Right lobe of liver (tissue), 4 donors: Measurements from ENCODE around the gene DNAJB11.

Experiments
- POLR2A ChIP-seq: fragments of 450-650 bp; IDR thresholded peaks from one replicate; pipeline ENCODE4 v1.6.1; 2017; ENCODE audit warnings: antibody characterized with exemption, mild to moderate bottlenecking
- TF ChIP-seq, protein P1 (sequence below), 4 donors: fragments of 200-600 bp in 3 of 4; fragments of 450-650 bp in 1 of 4; IDR thresholded peaks; one replicate each; pipeline versions ENCODE4 v1.5.1 to v1.8.0; 2016 to 2022; ENCODE audit warnings: antibody characterized with exemption in 4 of 4, mild to moderate bottlenecking in 2 of 4
- donor health status: DM: no; HTN: no; CAD: no.
- donor health status: DM: no; HTN: no; CAD: no.
- donor health status: DM: no; HTN: yes; CAD: no.

DNA sequence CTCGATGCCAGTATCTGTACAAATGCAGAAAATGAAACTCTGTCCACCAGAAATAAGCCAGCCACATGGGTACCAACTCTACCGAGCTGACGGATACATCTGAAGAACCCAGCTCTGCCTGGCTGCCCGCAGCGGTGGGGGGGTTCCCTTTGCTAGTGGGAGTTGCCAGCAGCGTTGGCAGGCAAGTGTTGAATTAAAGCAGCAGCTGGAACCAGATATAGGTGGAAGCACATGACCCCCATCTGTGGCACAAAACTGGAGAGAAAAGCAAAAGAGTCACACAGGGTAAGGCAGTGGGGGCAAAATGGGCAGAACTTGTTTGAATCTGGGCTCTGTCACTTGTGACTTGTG, 44.3 kb upstream of the DNAJB11 start:
- TF ChIP-seq, protein P1, sequence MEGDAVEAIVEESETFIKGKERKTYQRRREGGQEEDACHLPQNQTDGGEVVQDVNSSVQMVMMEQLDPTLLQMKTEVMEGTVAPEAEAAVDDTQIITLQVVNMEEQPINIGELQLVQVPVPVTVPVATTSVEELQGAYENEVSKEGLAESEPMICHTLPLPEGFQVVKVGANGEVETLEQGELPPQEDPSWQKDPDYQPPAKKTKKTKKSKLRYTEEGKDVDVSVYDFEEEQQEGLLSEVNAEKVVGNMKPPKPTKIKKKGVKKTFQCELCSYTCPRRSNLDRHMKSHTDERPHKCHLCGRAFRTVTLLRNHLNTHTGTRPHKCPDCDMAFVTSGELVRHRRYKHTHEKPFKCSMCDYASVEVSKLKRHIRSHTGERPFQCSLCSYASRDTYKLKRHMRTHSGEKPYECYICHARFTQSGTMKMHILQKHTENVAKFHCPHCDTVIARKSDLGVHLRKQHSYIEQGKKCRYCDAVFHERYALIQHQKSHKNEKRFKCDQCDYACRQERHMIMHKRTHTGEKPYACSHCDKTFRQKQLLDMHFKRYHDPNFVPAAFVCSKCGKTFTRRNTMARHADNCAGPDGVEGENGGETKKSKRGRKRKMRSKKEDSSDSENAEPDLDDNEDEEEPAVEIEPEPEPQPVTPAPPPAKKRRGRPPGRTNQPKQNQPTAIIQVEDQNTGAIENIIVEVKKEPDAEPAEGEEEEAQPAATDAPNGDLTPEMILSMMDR (IDR thresholded peaks at IDR 0.05), result no peak
- TF ChIP-seq POLR2A, result no peak
